NCI-H748 (cell line): ENCODE measurements around the gene RHOJ.
A peak's percentile ranks its signal among the peaks of the same experiment; 100 is the strongest.
"Not testable (repeated sequence)": the region's sequence is repeated elsewhere in the genome, so short reads cannot be mapped to it uniquely, and the experiment has no call there.

ENCODE experiments used
- DNase-seq: peaks from one replicate; lab custom pipeline; 2025; ENCODE audit not compliant: unreplicated experiment; lab: John Stamatoyannopoulos, UW

The RHOJ gene

GRCh38 chr14:63266106-63266505, 61.9 kb downstream of the RHOJ start:
- no peak for DNase-seq

GRCh38 chr14:63267171-63267570, 62.9 kb downstream of the RHOJ start:
- DNase-seq: no peak

DNA sequence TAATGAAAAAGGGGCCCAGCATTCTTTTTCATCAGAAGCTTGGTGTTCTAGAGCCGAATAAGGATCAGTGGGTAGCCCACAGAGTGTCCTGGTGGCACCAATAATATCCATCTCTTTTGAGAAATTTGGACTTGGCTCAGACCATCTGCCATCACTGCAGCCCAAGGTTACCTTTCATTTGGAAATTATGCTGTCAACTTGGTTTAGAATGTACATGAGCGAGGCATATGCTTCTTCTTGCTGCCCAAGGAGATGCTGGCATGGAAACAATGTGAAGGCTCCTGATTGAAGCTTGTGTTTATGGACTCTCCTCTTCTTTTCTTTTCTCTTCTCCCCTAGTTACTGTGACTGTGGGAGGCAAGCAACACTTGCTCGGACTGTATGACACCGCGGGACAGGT, 64.5 kb downstream of the RHOJ start:
- DNase-seq: no peak

DNA sequence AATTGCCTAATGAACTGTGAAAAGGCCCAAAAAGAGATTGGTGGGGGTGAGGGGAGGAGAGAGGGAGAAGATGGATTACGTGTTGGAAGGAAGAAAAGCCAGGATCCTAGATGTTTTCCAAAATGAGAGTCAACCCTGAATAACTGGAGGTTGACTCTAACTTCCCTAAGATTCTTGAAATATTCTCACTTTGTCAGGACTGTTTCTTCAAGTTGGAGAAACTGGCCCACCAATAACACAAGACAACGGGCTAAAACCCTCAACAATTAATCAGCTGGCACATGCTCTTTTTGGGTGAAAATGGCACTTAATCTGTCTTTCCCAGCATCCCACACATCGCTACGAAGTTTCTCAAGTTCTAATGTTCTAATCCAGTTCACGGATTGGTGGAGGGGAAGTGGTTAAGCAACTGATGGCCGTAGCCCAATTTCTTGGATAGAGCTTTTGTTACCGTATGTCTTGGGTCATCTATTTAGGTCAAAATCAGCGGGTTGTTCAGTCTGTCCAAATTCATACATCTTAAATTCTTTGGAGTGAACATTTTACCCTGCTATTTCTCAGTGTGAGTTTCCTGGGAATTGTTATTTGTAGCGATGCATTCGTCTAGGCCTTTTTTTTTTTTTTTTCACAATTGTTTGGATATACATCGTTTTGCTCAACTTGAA, 65.5 kb downstream of the RHOJ start:
- no peak for DNase-seq

GRCh38 chr14:63273129-63273528, 68.9 kb downstream of the RHOJ start:
- DNase-seq: no peak

- DNase-seq: no peak
Observed at GRCh38 chr14:63273717-63274655, 69.7 kb downstream of the RHOJ start.

GRCh38 chr14:63275611-63276010, 71.4 kb downstream of the RHOJ start:
- DNase-seq: peak; percentile 99

GRCh38 chr14:63276016-63276415, 71.8 kb downstream of the RHOJ start:
- peak; percentile 99 for DNase-seq

GRCh38 chr14:63276492-63277342, 72.5 kb downstream of the RHOJ start:
- peak; percentile 87 for DNase-seq

- peak; percentile 93 for DNase-seq
Observed at GRCh38 chr14:63277591-63278183, 73.4 kb downstream of the RHOJ start.

DNA sequence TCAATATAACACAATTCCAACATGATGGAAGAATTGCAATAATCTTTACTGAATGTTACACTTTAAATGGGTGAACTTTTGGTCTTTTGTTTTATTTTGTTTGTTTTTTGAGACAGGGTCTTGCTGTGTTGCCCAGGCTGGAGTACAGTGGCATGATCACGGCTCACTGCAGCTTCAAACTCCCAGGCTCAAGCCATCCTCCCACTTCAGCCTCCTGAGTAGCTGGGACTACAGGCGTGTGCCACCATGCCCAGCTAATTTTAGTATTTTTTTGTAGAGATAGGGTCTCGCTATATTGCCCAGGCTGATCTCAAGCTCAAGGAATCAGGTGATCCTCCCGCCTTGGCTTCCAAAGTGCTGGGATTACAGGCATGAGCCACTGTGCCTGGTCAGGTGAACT, 75.7 kb downstream of the RHOJ start:
- not testable (repeated sequence) for DNase-seq

- DNase-seq: no peak
Observed at GRCh38 chr14:63282997-63283883, 79.0 kb downstream of the RHOJ start.

GRCh38 chr14:63283884-63284248, 79.6 kb downstream of the RHOJ start:
- no peak for DNase-seq

GRCh38 chr14:63286071-63286470, 81.8 kb downstream of the RHOJ start:
- peak; percentile 99 for DNase-seq

DNA sequence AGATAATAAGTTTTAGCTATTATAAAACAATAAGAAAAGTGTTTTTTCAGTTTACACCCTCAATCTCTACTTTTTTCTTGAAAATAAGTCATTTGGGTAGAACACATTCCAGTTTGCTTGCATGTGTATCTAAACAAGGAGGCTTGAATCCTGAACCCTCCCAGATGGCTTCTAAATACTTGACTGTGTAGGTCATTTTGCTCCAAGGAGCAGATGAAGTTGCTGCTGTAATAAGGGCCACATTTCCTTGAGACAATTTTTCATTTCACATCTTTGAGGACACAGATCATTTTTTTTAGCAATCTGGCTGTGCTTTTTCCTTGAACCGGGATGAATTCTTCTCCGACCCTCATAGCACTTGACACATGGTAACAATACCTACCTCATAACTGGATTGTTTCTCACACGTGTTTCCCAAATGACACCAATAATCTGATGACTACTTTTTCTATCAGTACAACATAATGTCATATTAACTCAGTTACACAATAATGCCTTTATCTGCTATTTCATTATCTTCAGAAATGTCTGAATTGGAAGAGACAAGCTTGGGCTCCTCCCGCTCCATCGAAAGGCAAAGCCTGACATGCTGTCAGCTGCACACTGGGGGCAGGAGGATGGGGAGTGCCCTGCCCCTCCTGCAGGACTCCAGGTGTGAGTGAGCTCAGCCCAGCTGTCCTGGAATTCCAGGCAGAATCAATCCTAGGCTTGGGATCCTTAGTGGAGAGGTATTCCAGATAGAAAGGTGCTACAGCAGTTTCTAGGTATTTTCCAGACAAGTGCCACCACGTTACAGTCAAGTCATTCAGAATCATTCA, 83.6 kb downstream of the RHOJ start:
- DNase-seq: peak; percentile 28

- no peak for DNase-seq
Observed at GRCh38 chr14:63288853-63289252, 84.6 kb downstream of the RHOJ start.

DNA sequence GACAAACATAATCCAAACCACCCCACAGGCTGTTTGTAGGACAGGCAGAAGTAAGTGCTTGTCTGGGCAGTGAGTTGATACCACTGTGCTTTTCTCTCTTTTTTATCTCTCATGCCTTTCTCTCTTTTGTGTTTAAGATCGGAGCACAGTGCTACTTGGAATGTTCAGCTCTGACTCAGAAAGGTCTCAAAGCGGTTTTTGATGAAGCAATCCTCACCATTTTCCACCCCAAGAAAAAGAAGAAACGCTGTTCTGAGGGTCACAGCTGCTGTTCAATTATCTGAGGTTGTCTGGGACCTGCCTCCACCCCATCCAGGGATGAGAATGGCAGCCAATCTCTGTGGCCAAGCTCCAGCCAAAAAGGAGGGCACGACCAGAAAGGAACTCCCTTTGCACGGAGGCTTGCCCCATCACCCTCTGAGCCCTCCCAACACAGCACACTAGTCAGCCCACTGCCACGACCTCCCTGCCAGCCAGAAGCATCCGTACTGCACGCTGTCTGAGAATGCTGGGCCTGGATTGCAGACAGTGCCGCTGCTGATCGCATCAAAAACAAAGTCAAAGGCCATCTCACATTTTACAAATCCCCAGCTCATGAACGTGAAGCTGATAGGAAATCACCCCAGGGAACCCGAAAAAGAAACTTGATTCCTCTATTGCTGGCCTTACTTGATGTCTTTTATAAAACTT, 86.6 kb downstream of the RHOJ start:
- DNase-seq: no peak

- no peak for DNase-seq
Observed at GRCh38 chr14:63292805-63293204, 88.6 kb downstream of the RHOJ start.
